HepG2 (cell line): ENCODE data around the gene ATOSB. TPM values are rescaled to one million over a fixed set of nuclear protein-coding genes. Genes with fewer than 3 reads are reported as not detected.

Source experiments
- CAMTA2 ChIP-seq: sonication (generic); formaldehyde crosslinking; IDR thresholded peaks from 2 replicates; pipeline ENCODE4 v1.4.0; 2020; ENCODE audit warnings: mild to moderate bottlenecking, missing genetic modification reagents, borderline replicate concordance
- CCAR2 ChIP-seq: fragments of 200-400 bp; formaldehyde crosslinking; optimal IDR thresholded peaks from 2 replicates; pipeline ENCODE3; 2018; ENCODE audit warnings: low read depth, mild to moderate bottlenecking, low read length, moderate library complexity
- HMG20A ChIP-seq: IDR thresholded peaks from 2 replicates; pipeline ENCODE4 v1.6.1; 2016; ENCODE audit warnings: borderline replicate concordance
- MTA1 ChIP-seq: sonication (generic); formaldehyde crosslinking; IDR thresholded peaks from 2 replicates; pipeline ENCODE4 v1.4.0; 2020; ENCODE audit warnings: missing genetic modification reagents, mild to moderate bottlenecking, borderline replicate concordance
- NCOA2 ChIP-seq: sonication (generic); formaldehyde crosslinking; IDR thresholded peaks from 2 replicates; pipeline ENCODE4 v1.8.0; 2022; ENCODE audit warnings: inconsistent platforms
- PAWR ChIP-seq: sonication (generic); formaldehyde crosslinking; IDR thresholded peaks from 2 replicates; pipeline ENCODE4 v1.4.0; 2020; ENCODE audit warnings: missing genetic modification reagents, mild to moderate bottlenecking, borderline replicate concordance
- ZNF335 ChIP-seq: sonication (generic); formaldehyde crosslinking; IDR thresholded peaks from 2 replicates; pipeline ENCODE4 v1.4.0; 2020; ENCODE audit warnings: missing genetic modification reagents
- ZNF343 ChIP-seq: sonication (generic); formaldehyde crosslinking; IDR thresholded peaks from 2 replicates; pipeline ENCODE4 v1.4.0; 2020; ENCODE audit warnings: mild to moderate bottlenecking, missing genetic modification reagents
- ZNF543 ChIP-seq: sonication (generic); formaldehyde crosslinking; IDR thresholded peaks from 2 replicates; pipeline ENCODE4 v1.4.0; 2020; ENCODE audit warnings: mild to moderate bottlenecking, missing genetic modification reagents
- ZNF605 ChIP-seq: sonication (generic); formaldehyde crosslinking; IDR thresholded peaks from 2 replicates; pipeline ENCODE4 v1.8.0; 2022; ENCODE audit warnings: mild to moderate bottlenecking, missing genetic modification reagents
- ZZZ3 ChIP-seq: sonication (generic); formaldehyde crosslinking; IDR thresholded peaks from 2 replicates; pipeline ENCODE4 v1.4.0; 2020; ENCODE audit warnings: missing genetic modification reagents, mild to moderate bottlenecking, borderline replicate concordance
- polyA plus RNA-seq, 8 experiments: library from polyadenylated mRNA; depleted of rRNA in 3 of 8; stranded (reverse) in 7 of 8; unstranded in 1 of 8; fragments of >200 nt; fragmentation: Illumina TruSeq in 4 of 8; extraction: Trizol in 4 of 8; gene quantifications; 2 replicates each; pipeline versions ENCODE4 v1.2.1 to v1.2.3, GENCODE V29; 2011 to 2016; ENCODE audit warnings: low read depth in 4 of 8, missing spikeins in 1 of 8, mixed read lengths in 1 of 8; ENCODE audit not compliant: insufficient read depth in 1 of 8
- total RNA-seq, 5 experiments: library from RNA; depleted of rRNA; stranded (reverse); fragments of >200 nt; fragmentation: Illumina TruSeq; extraction: Trizol; gene quantifications; 2 replicates each; pipeline ENCODE4 v1.2.3, GENCODE V29; 2016; ENCODE audit warnings: low read depth in 1 of 5
- TF ChIP-seq, protein P1 (sequence below): sonication (generic); formaldehyde crosslinking; IDR thresholded peaks from 2 replicates; pipeline ENCODE4 v1.4.0; 2020; ENCODE audit warnings: missing genetic modification reagents, borderline replicate concordance
- TF ChIP-seq, protein P2 (sequence below): sonication (generic); formaldehyde crosslinking; conservative IDR thresholded peaks from 2 replicates; pipeline ENCODE4 v1.4.0; 2020; ENCODE audit warnings: mild to moderate bottlenecking, missing genetic modification reagents, moderate library complexity
- TF ChIP-seq, protein P3 (sequence below): sonication (generic); formaldehyde crosslinking; IDR thresholded peaks from 2 replicates; pipeline ENCODE4 v1.4.0; 2020; ENCODE audit warnings: missing genetic modification reagents
- TF ChIP-seq, protein P4 (sequence below): sonication (generic); formaldehyde crosslinking; IDR thresholded peaks from 2 replicates; pipeline ENCODE4 v1.5.0; 2020; ENCODE audit warnings: mild to moderate bottlenecking, missing genetic modification reagents

ATOSB gene
- total and polyA plus RNA-seq, 2 of the 13 experiments (the other 11 are each of a cell fraction or from before 2014, with no cell fraction given), result 1.9 to 6.4 TPM

DNA sequence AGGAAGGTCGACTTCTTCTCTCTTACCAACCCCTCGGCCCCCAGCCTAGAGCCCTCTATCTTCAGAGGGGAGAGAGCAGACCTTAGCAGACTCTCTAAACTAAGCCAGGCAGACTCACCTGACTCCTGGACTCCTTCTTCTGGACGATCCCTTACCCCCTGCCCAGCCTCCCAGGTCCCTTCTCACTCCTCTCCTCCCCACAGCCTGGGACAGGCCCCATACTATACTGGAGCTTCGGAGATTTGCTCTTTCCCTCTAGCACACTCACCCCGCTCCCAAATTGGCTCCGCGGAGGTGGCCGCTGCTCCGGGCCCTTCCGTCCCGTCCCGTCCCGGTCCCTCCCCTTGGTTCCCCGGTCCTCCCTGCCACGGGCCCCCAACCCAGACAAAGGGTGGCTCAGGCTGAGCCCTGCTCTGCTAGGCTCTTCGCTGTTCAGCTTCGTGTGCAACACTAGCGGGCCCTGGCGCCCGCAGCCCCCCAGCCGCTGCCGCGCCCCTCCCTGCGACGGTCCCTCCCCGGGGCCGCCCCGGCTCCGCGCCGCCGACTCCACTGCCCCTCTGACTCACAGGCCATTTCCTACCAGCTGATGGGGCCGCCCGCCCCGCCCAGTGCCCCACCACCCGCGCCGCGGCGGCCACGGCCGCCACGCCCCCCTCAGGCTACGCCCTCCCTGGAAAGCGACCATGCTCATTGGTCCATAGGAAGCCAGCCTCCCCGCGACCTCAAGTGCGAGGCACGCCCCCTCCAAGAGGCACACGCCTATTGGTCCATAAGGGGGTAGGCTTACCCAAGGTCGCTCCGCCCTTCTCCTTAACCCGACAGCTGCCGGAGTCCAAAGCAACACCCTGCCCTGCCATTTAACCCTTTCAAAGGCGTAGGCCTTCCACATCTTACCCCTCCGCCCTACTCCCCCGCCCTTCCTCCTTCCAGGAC, 4.4 kb downstream of the ATOSB start (continued):
- TF ChIP-seq, protein P1, sequence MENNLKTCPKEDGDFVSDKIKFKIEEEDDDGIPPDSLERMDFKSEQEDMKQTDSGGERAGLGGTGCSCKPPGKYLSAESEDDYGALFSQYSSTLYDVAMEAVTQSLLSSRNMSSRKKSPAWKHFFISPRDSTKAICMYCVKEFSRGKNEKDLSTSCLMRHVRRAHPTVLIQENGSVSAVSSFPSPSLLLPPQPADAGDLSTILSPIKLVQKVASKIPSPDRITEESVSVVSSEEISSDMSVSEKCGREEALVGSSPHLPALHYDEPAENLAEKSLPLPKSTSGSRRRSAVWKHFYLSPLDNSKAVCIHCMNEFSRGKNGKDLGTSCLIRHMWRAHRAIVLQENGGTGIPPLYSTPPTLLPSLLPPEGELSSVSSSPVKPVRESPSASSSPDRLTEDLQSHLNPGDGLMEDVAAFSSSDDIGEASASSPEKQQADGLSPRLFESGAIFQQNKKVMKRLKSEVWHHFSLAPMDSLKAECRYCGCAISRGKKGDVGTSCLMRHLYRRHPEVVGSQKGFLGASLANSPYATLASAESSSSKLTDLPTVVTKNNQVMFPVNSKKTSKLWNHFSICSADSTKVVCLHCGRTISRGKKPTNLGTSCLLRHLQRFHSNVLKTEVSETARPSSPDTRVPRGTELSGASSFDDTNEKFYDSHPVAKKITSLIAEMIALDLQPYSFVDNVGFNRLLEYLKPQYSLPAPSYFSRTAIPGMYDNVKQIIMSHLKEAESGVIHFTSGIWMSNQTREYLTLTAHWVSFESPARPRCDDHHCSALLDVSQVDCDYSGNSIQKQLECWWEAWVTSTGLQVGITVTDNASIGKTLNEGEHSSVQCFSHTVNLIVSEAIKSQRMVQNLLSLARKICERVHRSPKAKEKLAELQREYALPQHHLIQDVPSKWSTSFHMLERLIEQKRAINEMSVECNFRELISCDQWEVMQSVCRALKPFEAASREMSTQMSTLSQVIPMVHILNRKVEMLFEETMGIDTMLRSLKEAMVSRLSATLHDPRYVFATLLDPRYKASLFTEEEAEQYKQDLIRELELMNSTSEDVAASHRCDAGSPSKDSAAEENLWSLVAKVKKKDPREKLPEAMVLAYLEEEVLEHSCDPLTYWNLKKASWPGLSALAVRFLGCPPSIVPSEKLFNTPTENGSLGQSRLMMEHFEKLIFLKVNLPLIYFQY (CRISPR knock-in tag), result no peak
- TF ChIP-seq CCAR2, result no peak
- TF ChIP-seq, protein P2, sequence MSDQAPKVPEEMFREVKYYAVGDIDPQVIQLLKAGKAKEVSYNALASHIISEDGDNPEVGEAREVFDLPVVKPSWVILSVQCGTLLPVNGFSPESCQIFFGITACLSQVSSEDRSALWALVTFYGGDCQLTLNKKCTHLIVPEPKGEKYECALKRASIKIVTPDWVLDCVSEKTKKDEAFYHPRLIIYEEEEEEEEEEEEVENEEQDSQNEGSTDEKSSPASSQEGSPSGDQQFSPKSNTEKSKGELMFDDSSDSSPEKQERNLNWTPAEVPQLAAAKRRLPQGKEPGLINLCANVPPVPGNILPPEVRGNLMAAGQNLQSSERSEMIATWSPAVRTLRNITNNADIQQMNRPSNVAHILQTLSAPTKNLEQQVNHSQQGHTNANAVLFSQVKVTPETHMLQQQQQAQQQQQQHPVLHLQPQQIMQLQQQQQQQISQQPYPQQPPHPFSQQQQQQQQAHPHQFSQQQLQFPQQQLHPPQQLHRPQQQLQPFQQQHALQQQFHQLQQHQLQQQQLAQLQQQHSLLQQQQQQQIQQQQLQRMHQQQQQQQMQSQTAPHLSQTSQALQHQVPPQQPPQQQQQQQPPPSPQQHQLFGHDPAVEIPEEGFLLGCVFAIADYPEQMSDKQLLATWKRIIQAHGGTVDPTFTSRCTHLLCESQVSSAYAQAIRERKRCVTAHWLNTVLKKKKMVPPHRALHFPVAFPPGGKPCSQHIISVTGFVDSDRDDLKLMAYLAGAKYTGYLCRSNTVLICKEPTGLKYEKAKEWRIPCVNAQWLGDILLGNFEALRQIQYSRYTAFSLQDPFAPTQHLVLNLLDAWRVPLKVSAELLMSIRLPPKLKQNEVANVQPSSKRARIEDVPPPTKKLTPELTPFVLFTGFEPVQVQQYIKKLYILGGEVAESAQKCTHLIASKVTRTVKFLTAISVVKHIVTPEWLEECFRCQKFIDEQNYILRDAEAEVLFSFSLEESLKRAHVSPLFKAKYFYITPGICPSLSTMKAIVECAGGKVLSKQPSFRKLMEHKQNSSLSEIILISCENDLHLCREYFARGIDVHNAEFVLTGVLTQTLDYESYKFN (CRISPR knock-in tag), result no peak
- no peak for TF ChIP-seq CAMTA2 (CRISPR knock-in tag)
- TF ChIP-seq ZNF543 (CRISPR knock-in tag), result no peak
- no peak for TF ChIP-seq ZNF605 (CRISPR knock-in tag)
- TF ChIP-seq ZZZ3 (CRISPR knock-in tag), result no peak
- no peak for TF ChIP-seq NCOA2 (CRISPR knock-in tag)
- TF ChIP-seq ZNF335, result no peak
- TF ChIP-seq, protein P3, sequence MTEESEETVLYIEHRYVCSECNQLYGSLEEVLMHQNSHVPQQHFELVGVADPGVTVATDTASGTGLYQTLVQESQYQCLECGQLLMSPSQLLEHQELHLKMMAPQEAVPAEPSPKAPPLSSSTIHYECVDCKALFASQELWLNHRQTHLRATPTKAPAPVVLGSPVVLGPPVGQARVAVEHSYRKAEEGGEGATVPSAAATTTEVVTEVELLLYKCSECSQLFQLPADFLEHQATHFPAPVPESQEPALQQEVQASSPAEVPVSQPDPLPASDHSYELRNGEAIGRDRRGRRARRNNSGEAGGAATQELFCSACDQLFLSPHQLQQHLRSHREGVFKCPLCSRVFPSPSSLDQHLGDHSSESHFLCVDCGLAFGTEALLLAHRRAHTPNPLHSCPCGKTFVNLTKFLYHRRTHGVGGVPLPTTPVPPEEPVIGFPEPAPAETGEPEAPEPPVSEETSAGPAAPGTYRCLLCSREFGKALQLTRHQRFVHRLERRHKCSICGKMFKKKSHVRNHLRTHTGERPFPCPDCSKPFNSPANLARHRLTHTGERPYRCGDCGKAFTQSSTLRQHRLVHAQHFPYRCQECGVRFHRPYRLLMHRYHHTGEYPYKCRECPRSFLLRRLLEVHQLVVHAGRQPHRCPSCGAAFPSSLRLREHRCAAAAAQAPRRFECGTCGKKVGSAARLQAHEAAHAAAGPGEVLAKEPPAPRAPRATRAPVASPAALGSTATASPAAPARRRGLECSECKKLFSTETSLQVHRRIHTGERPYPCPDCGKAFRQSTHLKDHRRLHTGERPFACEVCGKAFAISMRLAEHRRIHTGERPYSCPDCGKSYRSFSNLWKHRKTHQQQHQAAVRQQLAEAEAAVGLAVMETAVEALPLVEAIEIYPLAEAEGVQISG (CRISPR knock-in tag), result peak; percentile 69
- TF ChIP-seq MTA1 (CRISPR knock-in tag), result no peak
- TF ChIP-seq, protein P4, sequence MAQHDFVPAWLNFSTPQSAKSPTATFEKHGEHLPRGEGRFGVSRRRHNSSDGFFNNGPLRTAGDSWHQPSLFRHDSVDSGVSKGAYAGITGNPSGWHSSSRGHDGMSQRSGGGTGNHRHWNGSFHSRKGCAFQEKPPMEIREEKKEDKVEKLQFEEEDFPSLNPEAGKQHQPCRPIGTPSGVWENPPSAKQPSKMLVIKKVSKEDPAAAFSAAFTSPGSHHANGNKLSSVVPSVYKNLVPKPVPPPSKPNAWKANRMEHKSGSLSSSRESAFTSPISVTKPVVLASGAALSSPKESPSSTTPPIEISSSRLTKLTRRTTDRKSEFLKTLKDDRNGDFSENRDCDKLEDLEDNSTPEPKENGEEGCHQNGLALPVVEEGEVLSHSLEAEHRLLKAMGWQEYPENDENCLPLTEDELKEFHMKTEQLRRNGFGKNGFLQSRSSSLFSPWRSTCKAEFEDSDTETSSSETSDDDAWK, result no peak
- TF ChIP-seq PAWR (CRISPR knock-in tag), result no peak
- TF ChIP-seq ZNF343 (CRISPR knock-in tag), result no peak
- no peak for TF ChIP-seq HMG20A (CRISPR knock-in tag)
